Activated CD8-positive, alpha-beta memory T cell treated with anti-CD3 and anti-CD28 coated beads for 4 hours (primary cell): ENCODE data around the gene GAS6.

Experiments
- DNase-seq, 2 donors: peaks; one replicate each; pipeline ENCODE4 v3.0.0-alpha.2; 2020; ENCODE audit warnings: low read depth in 2 of 2

Gene GAS6

GRCh38 chr13:113770937-113771336, 92.9 kb downstream of the GAS6 start:
- DNase-seq, result no peak
